HK-2 (cell line): ENCODE measurements around the gene CGRRF1.

Experiments used
- DNase-seq: peaks from one replicate; pipeline ENCODE4 v3.0.0-alpha.2; 2018; ENCODE audit not compliant: unreplicated experiment

Gene CGRRF1, protein sequence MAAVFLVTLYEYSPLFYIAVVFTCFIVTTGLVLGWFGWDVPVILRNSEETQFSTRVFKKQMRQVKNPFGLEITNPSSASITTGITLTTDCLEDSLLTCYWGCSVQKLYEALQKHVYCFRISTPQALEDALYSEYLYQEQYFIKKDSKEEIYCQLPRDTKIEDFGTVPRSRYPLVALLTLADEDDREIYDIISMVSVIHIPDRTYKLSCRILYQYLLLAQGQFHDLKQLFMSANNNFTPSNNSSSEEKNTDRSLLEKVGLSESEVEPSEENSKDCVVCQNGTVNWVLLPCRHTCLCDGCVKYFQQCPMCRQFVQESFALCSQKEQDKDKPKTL

DNA sequence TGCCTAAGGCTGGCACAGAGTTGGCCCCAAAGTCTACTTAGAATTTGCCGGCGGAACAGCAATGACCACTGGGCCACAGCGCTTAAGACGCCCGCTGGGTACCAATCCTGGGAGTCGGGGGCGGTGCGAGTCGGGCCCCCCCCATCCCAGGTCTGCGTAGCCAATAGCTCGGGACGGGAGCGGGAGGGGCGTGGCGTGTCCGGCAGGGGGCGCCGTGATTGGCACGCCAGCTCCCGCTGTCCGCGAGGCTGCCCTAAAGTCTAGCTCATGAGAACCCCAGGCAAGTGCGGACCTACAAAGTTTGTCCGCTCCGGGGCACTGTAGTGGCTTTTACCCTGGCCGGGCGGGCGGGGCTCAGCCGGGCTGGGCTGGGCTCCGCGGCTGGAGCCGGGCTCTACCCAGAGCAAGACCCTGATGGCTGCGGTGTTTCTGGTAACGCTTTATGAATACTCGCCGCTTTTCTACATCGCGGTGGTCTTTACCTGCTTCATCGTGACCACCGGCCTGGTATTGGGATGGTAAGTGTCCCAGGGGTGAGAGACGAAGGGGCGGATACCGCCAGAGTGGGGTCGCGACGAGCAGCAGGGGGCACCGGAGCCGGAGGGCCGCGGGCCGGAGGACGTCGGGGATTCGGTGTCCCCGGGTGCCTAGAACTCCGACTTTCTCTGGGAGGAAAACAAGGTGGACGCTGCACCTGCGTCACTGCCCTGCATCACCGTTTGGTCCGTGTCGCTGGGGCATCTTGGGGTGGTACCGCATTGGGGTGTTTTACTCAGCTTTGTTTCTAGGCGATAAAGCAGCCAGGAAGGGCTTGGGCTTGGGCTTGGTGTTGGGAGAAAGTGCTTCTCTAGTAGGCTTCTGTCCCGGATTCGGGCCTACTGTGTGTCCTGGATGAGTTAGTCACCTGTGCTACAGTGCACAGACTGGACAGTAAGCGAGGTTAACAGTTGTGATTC is at the start of gene CGRRF1:
CGRRF1 (plus strand) TSS at position 361 of the 956 bp plus-strand sequence; CDS start at position 415, 54 bp downstream.
- peak; percentile 97 for DNase-seq

DNA sequence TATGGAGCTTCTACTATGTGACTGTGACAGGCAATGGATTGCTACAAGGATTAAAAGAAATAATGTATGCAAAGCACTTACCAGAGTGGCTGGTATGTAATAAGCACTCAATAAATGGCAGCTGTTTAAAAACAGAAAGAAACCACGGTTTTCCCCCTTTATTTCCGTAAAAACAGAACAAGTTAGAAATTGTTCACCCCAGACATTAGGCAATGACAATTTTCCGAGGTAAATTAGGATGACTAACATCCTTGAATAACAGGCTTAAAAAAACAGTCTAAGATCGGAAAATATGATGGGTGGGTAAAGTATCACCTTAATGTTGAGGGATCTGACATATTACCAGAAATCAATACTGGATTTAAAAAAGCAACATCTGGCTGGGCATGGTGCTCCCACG is 47.7 kb upstream of the CGRRF1 start:
- no peak for DNase-seq

DNA sequence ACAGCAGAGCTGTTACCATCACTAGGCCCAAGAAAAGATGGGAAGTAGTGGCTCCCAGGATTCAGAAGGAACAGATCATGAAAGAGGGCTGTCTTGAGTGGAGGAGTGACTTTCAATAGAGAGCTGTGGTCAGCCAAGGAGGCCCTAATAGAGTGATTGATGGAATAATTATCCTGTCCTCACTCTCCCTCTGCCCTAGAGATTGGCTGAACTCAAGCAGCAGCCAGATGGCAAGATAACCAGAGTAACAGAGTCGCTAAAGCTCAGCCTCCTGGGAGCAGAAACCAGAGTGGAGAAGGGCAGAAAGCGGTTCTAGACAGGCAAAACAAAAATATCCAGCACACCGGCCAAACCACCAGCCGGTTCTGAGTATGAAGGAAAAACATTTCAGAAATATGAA is 44.1 kb upstream of the CGRRF1 start:
- no peak for DNase-seq

DNA sequence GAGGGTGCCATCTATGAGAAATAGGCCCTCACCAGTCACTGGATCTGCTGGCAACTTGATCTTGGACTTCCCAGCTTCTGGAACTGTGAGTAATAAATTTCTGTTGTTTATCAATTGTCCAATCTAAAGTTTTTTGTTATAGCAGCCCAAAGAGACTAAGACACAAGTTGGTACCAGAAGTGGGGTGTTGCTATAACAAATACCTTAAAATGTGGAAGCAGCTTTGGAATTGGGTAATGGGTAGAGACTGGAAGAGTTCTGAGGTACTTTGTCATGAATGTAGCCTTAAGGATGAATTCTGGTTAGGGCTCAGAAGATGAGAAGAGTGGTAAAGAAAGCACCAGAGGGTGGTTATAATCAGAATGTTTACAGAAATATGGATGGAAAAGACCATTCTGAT is 42.4 kb upstream of the CGRRF1 start:
- no peak for DNase-seq

DNA sequence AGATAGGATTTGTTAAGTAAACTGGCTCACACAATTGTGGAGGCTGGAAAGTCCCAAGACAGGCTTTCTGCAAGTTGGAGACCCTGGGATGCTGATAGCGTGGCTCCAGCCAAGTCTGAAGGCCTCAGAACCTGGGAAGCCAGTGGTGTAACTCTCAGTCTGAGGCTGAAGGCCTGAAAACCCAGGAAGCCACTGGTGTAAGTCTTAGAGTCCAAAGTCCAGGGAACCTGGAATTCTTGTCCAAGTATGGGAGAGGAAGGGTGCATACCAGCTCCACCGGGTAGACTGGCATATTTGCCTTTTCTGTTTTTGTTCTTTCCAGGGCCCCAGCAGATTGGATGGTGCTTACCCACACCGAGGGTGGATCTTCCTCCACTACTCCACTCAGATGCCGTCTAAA is 39.0 kb upstream of the CGRRF1 start:
- DNase-seq = no peak

DNA sequence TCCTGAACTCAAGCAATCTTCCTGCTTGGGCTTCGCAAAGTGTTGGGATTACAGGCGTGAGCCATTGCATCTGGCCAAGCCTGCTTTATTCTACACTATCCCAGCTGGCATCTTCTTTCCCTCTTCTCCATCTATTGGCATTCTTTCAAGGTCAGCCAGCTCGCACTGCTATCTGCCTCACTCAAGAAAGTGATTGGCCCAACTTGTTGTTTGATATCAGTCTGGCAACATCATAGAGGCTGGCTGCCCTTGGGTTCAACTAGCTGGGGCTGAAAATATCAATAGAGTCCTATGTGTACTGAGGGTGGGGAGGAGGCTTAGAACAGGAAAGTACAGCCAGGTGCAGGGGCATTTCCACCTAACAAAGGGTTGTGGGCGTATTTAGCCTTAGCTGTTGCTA is 38.1 kb upstream of the CGRRF1 start:
- no peak for DNase-seq

DNA sequence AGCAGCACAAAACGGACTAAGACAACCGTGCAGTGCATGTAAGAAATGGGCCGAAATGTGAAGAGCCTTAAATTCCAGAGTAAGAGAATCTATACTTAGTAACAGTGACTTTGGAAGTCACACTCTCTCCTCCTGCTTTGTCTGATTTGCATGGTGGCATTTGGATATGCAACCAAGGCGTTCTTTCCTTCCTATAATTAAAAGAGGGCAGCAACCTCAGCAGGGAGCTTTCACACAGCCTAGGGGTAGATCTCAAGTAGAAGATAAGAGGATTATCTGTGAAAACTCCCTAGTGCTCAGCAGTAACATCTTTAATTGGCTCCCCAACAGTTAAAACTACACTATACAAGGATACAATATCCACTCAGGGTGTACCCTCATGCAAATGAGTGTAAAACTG is 37.4 kb upstream of the CGRRF1 start:
- DNase-seq = no peak

DNA sequence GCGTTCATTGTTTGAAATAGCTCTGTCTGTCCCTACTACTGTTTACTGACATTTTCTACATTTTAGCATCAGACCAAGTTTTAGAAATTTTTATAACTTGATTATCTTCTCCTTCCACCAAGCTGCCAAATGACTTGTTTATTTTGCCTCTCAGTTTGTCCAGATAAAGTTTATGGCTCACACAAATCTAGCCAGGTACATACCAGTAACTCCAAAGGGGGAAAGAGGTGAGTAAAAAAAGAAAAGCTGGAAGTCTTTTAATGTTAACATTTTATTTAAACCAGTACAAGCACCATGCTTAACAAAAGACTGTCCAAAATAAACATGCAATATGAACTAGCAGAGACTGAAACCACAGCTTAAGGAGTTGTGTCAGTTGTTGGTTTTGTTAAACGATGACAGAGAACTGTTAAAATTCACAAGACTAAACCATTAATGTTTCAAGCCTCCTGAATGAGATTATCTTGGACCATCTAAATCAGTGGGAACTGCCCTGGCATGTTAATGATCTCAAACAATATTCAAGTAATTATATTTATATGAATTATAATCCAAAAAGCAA is 35.4 kb upstream of the CGRRF1 start:
- DNase-seq = no peak

DNA sequence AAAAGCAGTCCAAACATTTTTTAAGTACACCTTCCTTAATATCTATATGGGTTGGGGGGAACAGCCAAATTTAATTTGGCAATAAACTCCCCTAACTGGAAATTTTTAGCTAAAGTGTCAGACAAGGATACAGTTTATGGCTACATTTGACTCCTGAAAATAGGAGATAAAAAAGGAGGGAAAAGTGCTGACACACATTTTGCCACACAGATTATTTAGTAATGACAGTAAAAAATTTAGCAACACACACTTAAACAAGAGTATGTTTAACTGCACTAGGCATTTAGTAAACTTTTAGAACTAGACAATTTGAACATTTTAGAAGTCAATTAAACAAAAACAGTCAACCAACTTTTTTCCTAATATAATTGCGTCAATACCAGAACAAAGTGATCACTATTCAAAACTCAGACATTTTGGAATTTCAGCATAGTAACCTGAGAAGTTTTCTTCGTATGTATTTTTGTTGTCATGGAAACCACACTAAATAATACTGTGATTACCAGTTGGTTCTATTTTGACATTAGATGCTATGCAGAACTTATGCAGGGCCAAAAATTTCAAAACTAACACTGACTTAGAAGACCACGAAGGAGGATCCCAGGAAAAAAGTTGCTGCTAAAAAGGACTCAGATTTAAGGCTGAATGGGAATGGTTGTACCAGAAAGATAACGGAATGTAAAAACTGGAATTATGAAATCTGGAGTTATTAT is 34.4 kb upstream of the CGRRF1 start:
- no peak for DNase-seq

DNA sequence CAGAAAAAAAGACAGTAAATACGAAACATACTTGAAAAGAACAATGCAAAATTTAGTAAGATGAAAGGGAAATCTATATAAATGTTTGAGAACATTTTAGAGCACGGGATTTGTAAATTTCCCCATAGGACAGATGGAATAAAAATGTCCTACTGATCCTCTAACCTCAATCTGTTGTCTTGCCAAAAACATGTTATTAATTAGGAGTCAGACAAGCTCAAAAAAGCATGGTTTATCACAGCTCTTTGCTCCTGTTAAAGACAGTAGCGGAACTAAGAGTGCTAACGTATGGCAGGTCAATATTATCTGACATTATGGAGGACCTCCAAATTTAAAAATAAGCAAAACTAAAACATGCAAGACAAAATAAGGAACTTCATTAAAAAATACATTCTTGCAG is 33.8 kb upstream of the CGRRF1 start:
- DNase-seq = no peak

DNA sequence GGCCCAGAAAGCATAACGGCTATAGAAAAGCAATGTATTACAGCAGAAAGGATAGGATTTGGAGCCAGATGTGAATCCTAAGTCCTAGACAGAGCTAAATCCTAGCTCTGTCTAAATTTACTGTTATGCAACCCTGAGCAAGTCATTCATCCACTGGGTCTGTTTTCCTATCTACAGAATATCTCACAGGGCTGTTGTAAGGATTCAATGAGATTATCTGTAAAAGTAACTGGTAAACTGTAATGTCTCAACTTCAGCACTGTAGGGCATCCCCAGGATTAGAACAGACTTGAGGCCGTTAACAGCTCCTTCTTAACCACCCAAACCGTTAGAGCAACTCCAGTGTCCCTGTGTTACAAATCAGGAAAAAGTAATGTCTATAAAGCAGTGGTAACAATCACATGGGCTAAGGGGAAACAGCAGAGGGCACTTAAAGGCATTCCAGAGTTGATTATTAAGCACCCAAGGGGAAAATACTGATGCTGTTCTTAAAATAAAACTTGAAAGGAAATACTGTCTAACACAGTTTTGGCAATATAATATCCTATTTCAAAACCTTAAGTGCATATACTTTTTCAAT is 31.0 kb upstream of the CGRRF1 start:
- no peak for DNase-seq

DNA sequence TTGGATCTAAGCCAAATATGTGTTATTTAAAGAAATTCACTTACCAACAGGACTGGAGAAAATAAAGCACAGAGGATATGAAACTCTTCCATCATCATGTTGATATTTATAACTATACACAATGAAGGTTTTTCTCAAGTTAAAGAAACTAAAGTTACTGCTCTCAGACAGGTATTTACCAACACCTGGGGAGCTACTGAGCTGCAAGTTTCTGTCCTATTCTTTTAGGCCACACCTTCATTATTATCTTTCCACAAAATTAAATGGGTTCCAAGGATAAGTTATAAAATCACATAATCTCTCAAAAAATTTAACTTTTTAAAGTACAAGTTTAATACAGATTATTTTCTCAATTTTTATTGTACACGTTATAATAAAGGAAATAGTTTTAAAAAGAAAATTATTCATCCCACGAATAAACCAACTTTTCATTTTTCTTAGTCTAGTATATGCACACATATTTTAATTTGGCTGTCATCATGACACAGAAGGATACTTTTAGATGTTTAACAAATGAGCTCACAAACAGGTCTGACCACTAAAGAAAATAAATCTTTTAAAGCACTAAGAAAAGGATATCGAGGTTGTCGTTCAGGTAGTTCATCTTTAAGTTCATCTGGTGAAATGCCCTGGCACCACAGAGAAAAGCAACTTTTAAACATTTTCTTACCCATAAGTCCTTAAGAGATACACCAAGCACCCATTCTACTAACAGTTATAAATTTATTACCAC is 28.7 kb upstream of the CGRRF1 start:
- DNase-seq = no peak

DNA sequence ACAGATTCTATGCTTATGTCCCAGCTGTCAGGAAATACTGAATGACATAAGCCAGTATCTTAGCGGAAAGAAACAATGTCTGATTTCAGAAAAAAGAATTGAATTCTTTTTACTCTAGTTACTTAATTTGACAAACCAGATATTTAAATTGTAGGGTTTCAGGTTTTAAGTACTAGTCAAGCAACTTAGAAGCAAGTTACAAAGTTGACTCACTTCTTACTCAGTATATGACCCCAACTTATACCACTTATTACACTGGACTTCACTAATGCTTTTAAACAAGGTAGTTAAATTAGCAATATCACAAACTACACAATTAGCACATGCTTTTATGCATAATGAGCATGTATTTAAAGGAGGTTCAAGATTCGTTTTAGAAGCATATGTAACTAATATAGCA is 28.0 kb upstream of the CGRRF1 start:
- DNase-seq = no peak

DNA sequence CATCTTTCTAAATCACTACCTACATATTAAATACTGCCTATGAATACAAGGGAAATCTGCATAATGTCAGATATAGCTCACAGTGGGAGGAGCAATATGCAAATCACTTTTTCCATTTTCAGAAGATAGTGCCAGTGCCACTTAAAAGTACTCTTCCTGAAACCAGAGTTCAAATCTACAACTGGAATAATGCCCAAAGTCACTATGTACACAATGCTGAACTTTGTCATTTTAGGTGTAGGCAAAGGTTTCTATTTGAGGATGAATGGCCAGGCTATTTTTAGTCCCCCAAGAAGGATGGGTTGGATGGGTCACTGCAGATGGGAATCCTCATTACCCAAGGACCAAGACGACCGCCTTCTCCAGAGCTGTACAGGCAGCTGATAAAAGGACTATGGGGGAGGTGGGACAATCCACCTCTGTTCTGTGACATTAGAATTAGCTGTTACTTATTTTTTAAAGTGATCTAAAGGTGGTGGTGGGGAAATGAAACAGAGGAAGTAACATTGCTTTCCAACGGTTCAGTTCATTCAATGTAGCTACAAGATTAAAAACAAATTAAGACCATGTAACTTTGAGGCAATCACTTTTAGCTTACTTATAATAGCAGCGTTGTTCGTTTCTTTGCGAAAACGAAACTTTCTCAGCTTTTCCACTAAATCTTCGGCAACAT is 26.5 kb upstream of the CGRRF1 start:
- no peak for DNase-seq

DNA sequence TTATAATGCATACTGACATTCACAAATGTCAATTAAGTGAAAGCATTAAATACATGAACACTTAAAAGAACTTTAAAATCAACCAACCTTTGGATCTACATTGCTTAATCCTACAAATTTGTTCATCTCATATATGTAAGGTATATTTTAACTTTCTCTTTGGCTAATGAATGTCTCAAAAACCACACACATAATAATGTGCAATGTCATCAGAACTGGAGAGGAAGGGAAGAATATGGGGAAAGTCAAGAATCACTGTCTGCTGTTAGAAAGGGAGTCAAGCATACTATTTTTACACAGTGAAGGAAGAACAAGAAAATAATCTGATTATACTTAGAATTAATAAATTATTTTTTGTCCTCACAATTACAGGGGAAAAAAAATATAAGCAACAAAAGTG is 25.9 kb upstream of the CGRRF1 start:
- DNase-seq = no peak

DNA sequence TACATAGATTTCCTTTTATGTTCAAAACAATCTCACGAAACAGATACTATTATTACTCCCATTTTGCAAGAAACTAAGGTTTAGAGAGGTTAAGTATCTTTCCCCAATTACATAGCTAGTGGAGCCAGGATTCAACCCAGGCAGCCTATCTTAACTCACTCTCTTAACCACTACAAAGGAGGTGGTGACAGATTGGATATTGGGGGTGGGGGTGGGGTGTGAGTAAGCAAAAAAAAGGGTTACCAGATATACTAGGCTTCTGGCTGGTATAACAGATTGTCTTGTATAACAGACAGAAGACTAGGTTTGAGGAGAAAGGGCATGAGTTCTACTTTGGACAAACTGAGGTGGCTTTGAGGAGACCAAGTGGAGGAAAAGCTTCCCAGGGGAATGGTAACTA is 23.0 kb upstream of the CGRRF1 start:
- DNase-seq = no peak

DNA sequence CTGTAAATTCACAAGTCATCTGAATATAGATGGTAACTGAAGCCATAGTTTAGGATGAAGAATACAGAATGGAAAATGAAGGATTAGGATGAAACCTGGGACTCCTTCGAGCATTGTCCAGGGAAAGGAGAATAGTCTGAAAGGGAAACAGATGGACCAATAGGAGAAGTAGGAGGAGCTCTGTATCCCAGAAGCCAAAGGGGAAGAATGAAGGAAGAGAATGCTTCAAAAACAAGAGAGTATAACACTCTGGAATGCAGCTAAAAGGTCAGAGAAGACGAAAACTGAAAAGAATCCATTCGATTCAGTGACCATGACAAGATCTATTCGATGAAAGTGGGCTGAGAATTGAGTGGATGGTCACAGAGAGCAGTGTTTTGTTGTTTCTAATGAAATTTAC is 21.9 kb upstream of the CGRRF1 start:
- no peak for DNase-seq

DNA sequence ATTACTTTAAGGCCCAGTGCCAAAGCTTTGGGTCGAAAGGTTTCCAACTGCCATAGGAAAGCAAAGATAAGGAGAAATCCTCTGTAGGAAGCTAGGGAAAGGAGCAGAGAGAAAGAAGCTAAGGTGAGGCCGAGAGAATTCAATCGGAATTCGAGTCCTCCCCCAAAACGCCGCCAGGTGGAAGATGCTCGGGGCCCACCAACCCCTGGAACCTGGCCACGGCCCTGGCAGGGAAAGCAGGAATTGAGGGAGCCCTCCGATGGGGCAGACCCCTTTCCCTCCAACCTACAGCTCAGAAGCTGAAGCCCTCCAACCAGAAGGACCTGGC is 21.4 kb upstream of the CGRRF1 start:
- no peak for DNase-seq

DNA sequence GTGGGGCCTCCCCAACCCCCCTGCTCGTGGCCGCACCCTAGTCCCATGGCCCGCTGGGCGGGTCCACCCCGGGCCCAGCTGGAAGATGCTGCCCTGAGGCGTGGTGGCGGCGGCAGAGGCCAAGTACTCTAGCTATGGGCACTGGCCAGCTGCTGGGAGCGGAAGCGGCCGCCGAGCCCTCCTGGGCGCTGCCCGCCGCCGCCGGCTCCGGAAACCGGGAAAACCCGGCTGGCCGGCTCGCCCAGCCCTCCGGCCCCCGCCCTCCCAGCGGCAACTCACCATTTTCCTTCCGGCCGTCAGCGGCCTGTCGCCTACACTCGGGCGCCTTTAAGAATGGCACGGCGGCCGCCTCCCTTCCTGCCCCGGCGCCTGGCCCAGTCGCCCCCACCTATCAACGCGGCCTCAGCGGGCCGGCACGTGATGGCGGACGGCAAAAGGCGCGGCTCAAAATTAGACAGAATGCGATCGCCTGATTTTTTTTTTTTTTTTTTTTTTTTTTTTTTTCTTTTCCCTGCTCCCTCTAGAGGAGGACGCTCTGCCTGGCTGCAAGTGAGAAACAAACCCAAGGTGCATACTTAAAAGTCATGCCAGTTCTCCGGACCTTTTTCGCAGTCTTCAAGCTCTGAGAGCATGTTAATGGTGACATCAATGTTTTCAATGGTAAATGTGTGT is 20.9 kb upstream of the CGRRF1 start, which contains the start of gene GMFB:
GMFB (minus strand) TSS at position 335 of the 672 bp plus-strand sequence; CDS start at position 282, 53 bp downstream.
- peak; percentile 89 for DNase-seq

DNA sequence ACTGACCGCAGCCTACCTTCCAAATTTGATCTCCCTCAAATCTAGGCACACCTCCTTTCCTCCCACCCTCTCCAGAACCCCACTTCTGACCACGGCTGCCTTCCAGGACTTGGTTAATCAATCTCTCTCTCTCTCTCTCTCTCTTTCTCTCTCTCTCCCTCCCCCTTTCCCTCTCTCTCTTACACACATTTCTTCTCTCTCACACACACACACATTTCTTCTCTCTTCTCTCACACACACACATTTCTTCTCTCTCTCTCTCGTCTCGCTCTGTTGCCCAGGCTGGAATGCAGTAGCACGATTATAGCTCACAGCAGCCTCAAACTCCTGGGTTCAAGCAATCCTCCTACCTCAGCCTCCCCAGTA is 20.4 kb upstream of the CGRRF1 start:
- no peak for DNase-seq
